HG03175 (cell line): Measurements from ENCODE around the gene ZNF827.
A peak's percentile ranks its signal among the peaks of the same experiment; 100 is the strongest.

ENCODE experiments used
- ATAC-seq: cut with Tn5 transposase; IDR thresholded peaks from one replicate; pipeline ENCODE4 v1.9.1; 2021; ENCODE audit warnings: mild to moderate bottlenecking, moderate library complexity; ENCODE audit not compliant: unreplicated experiment

ZNF827 gene

GRCh38 chr4:145868637-145869409 lies 69.8 kb downstream of the ZNF827 start:
- ATAC-seq = peak; percentile 77

DNA sequence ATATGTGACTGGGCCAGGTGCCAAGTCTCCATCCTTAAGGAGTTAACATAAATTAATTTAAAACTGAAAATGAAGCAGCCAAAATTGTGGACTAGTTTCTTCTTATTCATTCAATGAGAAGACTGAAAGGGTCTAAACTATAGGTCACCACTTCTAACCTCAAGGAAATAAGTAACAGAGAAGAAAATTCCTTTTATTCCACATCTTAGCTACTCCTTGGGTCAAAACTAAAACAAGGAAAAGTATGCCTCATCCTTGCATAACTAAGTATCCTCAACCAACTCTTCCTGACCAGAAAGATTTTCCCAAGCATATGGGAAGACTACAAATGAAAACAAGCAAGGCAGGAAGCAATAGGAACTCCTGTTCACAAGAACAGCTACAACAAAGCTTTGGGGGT lies 71.2 kb downstream of the ZNF827 start:
- ATAC-seq = no peak

DNA sequence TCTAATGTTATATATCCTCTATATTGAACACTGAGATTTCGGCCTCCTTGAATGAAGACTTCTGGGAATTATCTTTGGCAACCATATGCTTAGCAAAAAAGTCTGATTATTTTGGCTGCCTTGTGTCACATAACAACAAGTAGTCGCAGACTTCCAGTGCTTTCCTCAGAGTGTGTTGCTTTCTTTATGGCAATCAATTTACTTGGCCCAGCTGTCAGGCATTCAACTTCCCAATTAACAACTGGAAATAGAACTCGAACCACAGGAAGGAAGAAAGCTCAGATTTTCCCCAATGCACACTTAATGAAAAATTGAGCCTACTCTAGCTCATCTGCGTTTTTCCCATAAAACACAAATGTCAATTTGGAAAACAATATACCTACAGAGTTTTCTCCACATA lies 71.6 kb downstream of the ZNF827 start:
- no peak for ATAC-seq

DNA sequence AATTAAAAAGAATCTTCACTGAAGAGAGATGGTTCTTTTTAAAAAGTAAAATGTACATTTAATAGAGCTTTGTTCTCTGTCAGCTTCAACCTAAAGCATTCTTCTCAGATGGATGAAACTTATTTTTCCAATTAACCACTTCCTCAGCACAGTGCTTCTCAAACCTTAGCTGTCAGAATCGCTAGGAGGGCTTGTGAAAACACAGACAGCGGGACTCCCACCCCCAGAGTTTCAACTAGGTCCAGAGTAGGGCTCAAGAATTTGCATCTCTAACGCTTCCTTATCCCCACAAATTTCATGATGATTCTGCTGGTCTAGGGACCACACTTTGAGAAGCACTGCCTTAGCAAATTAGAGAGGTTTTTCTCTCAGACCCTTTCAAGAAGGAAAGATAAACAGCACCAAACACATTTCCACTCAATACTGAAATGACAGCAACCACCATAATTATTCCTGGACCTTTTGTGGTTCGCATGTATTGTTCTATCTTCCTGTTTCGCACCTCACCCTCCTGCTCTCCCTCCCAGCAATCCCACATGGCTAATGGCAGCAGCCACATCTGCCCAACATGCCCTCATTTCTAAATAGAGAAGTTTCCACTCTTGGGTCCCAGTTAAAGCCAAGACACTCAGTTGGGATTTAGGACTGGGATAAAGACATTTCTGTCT lies 73.2 kb downstream of the ZNF827 start:
- no peak for ATAC-seq

DNA sequence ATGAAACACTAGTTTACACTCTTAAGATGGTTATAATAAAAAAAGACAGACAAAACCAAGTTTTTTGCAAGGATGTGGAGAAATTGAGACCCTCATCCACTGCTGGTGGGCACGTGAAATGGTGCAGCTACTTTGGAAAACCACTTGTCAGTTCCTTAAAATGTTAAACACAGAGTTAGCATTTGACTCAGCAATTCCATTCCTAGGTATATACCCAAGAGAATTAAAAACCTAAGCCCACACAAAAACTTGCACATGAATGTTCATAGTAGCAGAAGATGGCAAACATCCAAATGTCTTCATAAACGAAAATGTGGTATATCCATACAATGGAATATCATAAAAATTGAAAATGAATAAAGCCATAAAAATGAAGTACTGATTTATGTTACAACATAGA lies 75.4 kb downstream of the ZNF827 start:
- ATAC-seq = no peak

GRCh38 chr4:145861336-145862318 lies 77.0 kb downstream of the ZNF827 start:
- no peak for ATAC-seq

DNA sequence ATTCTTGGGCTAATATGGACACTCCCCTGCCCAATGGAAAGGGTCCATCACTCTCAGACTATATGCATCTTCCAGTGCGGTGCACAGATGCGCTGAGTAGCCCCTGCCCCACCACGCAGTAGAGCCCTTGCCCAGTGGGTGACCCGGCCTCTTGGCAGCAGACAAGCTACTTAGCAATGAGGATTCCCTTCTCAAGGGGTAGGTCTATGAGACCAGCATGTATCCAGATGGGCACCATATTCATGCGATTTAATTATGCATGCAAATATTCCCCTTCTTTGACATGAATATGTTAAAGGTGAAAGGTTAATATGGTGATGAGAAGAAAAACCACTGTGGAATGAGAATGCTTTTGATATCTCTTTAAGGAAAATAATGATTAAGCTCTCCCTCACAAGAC lies 77.7 kb downstream of the ZNF827 start:
- no peak for ATAC-seq

GRCh38 chr4:145860446-145860845 lies 78.2 kb downstream of the ZNF827 start:
- no peak for ATAC-seq

- no peak for ATAC-seq
These were observed 78.7 kb downstream of the ZNF827 start for GRCh38 chr4:145859926-145860325.

- ATAC-seq = no peak
These were observed 79.2 kb downstream of the ZNF827 start for GRCh38 chr4:145859426-145859825.

DNA sequence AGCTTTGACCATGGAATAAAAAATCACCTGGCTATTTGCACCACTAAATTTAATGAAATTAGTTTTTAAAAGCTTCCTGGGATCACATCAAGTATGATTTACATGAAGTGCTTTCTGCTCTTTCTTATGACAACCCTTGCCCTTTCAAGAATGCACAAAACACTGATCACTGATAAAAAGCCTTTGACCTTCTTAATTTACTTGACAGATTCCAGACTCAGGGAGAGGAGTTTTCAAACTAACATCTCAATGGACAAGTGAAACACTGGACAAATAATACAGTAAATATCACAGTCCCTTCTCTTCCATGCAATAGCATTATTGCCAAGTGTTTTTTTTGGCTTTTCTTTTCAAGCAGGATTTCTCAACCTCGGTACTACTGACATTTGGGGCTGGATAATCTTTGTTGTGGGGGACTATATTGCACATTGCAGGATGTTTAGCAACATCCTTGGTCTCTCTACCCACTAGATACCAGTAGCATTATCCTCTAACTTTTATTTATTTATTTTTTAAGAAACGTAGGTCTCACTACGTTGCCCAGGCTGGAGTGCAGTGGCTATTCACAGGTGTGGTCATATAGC lies 86.3 kb downstream of the ZNF827 start:
- ATAC-seq = no peak

DNA sequence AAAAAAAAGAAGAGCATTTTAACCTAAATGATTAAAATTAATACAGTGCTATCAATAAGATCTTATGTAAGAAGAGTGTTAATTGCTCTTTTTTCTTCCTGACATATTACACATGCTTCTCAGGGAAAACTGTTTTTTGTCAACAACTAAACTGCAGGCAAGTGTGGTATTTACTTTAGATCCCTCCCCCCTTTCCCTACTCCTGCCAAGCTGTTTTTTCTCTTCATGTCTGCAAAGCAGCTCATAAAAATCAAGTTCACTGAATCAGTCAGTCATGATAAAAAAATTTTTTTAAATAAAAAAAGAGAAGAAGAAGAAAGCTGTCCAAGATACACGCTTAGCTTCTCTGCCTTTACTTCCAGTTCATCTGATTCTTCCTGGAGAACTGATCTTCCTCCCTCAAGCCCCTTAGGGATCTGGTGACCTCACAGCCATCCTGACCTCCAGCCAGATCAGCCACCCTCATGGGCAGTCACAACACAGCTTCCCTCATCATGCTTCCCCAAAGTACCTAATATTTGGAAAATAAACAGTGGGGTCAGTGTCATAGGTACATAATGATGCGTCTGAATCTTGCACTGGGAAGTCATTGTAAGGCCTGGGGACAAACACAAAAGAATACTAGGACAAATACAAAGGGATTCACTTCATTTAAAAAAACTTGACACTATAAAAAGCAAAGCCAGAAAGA lies 87.0 kb downstream of the ZNF827 start:
- no peak for ATAC-seq

DNA sequence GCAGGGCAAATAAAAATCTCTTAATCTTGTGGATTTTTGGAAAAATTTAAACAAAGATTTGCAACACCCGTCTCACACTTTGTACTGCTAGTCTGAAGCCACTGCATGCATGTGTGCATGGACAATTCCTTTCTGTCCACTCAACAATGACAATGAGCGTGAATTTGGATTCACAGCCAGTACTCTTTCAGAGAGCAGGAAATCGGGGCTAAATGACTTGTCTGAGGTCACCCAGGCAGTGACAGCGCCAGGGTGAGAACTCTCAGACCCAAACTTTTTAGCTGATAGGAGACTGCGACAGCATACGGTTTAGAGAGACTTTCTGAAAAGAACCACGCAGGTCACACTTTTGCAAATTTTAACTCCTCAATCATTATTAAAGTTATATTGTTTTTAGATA lies 90.9 kb downstream of the ZNF827 start:
- no peak for ATAC-seq

- ATAC-seq = no peak
These were observed 93.5 kb downstream of the ZNF827 start for GRCh38 chr4:145845118-145845517.

DNA sequence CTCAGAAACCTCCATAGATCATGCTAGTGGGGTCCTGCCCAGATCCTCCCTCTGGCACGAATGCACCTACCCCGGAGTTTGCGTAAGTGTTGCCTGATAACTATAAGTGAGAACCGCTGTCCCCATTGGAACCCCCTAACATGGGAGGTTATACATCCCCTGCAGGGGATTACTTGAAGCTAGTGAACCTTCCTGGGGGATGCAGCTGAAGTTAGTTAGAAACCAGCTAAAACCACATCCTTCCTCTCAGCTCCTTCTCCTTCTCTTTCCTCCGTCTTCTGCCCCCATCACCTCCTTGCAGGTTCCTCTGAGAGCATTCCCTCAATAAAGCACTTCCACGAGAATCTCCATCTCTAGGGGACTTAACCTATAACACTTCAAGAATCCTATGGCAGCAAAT lies 95.0 kb downstream of the ZNF827 start:
- no peak for ATAC-seq

DNA sequence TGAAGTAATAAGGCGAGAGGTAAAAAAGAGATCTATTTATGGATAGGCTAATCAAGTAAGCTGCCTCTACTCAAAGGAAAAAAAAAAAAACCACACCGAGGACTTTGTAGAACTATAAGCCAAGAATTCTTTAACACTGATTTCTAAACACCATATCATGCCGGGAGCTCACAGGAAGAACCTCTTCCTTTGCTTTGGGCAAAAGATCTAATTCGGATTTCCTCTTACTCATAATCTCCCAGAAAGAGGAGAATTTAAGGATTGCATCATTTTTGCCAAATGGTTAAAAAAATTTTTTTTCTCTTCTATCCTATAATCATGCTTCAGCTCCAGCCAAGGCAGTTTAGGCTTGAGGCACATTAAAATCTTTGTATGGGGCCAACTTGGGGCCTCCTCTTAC lies 95.5 kb downstream of the ZNF827 start:
- ATAC-seq = no peak

- ATAC-seq = no peak
These were observed 96.3 kb downstream of the ZNF827 start for GRCh38 chr4:145842224-145842887.

GRCh38 chr4:145840801-145841200 lies 97.8 kb downstream of the ZNF827 start:
- no peak for ATAC-seq

- peak; percentile 97 for ATAC-seq
These were observed 98.4 kb downstream of the ZNF827 start for GRCh38 chr4:145840162-145840768.
